Measurements from ENCODE around the gene FBXO4.

DNA sequence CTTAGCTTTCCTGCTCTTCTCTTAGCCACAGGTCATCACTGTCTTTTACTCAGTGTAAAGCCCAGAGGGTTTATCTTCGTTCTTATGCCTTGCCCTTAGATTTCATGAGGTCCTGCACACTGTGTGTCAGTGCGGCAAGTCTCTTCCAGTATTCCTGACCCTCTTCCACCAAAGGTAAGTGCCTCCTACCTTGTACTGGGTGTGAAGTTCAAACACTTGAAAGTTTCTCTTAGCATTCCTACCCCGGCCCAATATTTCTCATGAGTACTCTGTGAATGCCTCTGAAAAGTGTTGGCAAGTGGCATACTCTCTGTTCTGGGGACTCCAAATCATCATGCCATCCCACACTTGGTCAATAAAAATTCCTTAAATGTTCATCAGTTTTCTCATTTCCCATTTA lies 37.4 kb downstream of the FBXO4 start:
- TF ChIP-seq POLR2AphosphoS5 (IDR thresholded peaks at IDR 0.05; ENCODE audit: low read depth, low read length) (no peak), CHD2 (IDR thresholded peaks at IDR 0.05; ENCODE audit: low read length) (no peak), MAFK (IDR thresholded peaks at IDR 0.05; ENCODE audit: low read depth, low read length) (no peak), TAF1 (IDR thresholded peaks at IDR 0.05; ENCODE audit: low read depth, low read length) (no peak), POLR2A (IDR thresholded peaks at IDR 0.05; ENCODE audit: control extremely low read depth in 1 of 2, low read depth in 2 of 2, low read length in 2 of 2) (no peak), CHD1 (IDR thresholded peaks at IDR 0.05; ENCODE audit: low read depth, low read length) (no peak)
- TF ChIP-seq, protein P1, sequence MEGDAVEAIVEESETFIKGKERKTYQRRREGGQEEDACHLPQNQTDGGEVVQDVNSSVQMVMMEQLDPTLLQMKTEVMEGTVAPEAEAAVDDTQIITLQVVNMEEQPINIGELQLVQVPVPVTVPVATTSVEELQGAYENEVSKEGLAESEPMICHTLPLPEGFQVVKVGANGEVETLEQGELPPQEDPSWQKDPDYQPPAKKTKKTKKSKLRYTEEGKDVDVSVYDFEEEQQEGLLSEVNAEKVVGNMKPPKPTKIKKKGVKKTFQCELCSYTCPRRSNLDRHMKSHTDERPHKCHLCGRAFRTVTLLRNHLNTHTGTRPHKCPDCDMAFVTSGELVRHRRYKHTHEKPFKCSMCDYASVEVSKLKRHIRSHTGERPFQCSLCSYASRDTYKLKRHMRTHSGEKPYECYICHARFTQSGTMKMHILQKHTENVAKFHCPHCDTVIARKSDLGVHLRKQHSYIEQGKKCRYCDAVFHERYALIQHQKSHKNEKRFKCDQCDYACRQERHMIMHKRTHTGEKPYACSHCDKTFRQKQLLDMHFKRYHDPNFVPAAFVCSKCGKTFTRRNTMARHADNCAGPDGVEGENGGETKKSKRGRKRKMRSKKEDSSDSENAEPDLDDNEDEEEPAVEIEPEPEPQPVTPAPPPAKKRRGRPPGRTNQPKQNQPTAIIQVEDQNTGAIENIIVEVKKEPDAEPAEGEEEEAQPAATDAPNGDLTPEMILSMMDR (IDR thresholded peaks at IDR 0.05; ENCODE audit: control extremely low read depth in 1 of 3, insufficient read depth in 1 of 3, low read depth in 1 of 3, low read length in 3 of 3), result no peak

Measured in H1 (cell line).